Eye (tissue), 1 donor: ENCODE data around the gene EME1.
"Not testable (repeated sequence)": the region's sequence is repeated elsewhere in the genome, so short reads cannot be mapped to it uniquely, and the experiment has no call there.

Source experiments
- DNase-seq: peaks from one replicate; pipeline ENCODE4 v3.0.0-alpha.2; 2015

The EME1 gene

DNA sequence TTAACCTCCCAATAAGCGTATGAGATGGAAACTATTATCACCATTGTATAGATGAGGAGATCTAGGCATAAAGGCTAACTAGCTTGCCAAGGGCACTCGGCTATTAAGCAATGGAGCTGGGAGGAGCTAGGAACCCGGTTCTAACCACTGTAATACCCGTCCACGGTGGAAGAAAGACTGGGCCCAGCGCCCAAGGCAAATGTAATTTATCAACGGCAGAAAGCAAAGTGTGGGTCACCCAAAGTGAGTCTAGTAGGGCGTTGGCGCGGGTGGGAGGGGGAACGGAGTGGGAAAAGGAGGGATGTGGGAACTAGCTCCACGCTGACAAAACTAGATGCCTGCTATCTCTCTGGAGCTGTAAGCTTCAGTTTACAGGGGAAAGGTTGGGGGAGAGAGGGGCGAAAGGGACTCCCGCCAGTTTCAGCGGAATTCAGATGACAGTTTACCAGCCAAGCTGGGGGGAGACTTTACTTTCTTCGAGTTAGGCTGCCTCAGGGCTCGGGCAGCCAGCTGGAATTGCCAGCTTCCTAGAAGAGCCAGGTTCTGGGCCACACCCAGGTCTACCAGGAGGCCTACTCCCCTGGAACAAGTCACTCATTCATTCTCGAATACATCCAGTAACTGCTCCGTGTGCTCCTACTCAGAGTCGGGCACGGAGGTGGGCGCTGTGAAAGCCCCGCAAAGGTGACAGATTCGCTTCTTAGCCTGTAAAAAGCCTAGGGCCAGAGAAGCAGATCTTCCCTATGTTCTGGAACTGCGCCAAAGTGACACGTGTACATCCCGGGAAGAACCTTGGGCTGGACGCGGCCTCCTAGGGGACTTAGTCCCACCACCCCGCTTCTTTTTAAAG lies 23.5 kb downstream of the EME1 start:
- peak; percentile 61 for DNase-seq

- DNase-seq: peak; percentile 92
These were observed 24.3 kb downstream of the EME1 start, which contains the start of gene LRRC59 for GRCh38 chr17:50397111-50397918. TSS of gene LRRC59 (minus strand) at chr17:50397523. CDS start at chr17:50397317, 206 bp downstream.

DNA sequence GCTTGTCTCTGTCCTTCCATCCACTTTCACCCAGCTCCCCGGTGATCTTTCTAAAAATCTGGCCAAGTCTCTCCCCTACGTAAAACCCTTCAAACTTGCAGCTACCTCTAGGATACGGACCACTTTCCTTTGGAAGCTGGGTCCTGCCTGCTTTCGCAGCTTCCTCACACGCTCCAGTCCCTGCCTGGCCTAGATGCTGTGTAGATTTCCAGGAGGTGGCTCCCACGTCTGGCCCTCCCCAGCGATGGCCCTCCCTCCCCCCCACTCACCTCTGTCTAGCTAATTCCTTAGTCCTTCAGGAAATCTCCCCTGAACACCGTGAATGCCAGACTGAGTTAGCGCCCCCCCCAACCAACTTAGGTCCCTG lies 24.9 kb downstream of the EME1 start:
- no peak for DNase-seq

- DNase-seq: not testable (repeated sequence)
These were observed 25.6 kb downstream of the EME1 start for GRCh38 chr17:50398672-50399071.

DNA sequence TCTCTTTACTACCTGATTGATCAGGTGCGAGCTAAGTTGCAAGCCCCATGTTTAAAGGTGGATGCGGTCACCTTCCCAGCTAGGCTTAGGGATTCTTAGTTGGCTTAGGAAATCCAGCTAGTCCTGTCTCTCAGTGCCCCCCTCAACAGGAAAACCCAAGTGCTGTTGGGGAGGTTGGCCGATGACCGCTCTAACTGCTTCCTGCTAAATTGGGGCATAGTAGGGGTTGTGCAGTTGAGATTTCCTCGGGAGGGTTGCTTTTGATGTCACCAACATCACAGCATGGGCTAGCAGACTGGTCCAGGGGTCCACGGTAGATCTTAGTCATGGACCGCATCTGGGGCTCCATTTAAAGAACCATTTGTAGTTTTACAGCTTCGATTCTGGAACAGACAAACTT lies 26.6 kb downstream of the EME1 start:
- DNase-seq: not testable (repeated sequence)

- DNase-seq: not testable (repeated sequence)
These were observed 32.3 kb downstream of the EME1 start for GRCh38 chr17:50405351-50405750.

DNA sequence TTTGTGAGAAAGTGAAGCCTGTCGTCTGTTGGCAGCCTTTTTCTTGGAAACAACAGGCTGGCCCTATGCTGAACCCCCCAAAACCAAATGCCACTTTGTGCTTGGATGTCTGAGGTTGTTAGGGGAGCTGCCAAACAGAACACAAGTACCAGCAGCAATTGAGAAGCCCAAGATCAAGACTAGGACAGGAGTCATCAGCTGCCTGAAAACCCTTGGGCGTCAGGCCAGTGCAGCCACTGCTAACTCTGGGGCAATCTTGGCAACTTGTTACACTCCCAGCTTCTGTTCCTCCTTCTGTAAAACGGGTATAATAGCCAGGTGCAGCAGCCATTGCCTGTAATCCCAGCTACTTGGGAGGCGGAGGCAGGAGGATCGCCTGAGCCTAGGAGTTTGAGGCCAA lies 33.5 kb downstream of the EME1 start:
- DNase-seq: no peak

DNA sequence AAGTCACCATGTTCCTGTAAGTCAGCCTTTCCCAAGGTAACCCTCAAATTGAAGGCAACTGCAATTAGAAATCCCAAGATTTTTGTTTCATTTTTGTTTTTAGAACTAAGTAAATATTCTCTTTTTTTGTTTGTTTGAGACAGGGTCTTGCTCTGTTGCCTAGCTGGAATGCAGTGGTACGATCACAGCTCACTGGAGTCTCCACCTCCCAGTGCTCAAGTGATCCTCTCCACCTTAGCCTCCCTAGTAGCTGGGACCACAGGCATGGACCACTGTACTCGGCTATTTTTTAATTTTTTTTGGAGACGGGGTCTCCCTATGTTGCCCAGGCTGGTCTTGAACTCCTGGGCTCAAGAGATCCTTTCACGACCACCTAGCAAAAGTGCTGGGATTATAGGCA lies 34.9 kb downstream of the EME1 start:
- no peak for DNase-seq

DNA sequence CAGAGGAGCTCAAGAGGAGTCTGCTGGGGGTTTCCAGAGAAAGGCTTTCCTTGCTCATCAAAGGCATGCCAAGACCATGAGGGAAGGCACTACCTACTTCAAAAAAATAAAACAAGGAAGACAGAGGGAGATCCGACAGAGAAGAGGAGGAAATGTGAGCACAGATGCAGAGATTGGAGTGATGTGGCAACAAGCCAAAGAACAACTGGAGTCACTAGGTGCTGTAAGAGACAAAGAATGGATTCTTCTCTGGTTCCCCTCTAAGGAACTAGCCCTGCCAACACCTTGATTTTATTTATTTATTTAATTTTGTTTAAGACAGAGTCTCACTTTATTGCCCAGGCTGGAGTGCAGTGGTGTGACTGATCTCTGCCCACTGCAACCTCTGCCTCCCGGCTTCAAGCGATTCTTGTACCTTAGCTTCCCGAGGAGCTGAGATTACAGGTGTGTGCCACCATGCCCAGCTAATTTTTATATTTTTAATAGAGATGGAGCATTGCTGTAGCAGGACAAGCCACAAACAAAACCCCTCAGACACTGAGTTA lies 39.2 kb downstream of the EME1 start:
- no peak for DNase-seq

DNA sequence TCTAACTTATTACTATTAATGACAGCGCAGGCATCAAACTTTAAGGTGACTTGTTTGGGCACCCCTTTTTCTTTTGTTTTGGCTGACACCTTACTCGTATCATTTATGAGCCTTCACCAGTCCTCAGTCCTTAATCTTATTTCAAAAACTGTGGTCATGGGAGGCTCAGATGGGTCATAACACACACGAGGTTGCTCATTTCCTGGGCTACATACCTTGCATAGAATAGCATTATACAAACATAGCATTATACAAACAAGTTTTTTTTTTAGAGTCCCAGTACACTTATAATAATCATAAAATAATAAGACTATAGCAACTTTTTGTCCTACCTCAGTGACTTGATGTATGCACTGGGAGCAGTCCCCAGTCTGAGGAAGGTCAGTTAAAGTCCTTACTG lies 41.8 kb downstream of the EME1 start:
- no peak for DNase-seq

- not testable (repeated sequence) for DNase-seq
These were observed 46.5 kb downstream of the EME1 start for GRCh38 chr17:50419577-50419976.

DNA sequence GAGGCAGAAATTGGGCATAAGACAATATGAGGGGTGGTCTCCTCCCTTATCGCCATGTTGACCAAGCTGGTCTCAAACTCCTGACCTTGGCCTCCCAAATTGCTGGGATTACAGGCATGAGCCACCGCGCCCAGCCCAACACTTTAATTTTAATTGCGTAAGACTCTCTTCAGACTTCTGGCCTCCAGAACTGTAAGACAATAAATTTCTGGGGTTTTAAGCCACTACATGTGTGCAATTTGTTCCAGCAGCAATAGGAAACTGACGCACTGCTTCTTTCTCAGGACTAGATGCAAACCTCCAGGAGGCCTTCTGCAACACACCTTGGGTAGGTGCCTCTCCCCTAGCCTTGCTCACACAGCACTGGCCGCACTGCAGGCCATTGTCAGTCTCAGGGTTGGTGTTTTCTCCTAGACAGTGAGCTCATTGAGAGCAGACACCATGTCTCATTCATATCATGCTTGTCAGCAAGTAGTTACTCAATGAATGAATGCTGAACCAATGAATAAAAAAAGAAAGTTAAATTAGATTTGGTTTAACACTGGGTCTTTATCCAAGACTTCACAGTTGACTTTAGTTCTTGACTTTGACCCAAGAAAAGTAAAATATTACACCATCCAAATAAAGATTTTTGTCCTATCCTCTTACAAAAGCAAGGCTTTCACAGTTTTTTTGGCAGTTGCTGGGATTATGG lies 47.5 kb downstream of the EME1 start:
- DNase-seq: no peak

DNA sequence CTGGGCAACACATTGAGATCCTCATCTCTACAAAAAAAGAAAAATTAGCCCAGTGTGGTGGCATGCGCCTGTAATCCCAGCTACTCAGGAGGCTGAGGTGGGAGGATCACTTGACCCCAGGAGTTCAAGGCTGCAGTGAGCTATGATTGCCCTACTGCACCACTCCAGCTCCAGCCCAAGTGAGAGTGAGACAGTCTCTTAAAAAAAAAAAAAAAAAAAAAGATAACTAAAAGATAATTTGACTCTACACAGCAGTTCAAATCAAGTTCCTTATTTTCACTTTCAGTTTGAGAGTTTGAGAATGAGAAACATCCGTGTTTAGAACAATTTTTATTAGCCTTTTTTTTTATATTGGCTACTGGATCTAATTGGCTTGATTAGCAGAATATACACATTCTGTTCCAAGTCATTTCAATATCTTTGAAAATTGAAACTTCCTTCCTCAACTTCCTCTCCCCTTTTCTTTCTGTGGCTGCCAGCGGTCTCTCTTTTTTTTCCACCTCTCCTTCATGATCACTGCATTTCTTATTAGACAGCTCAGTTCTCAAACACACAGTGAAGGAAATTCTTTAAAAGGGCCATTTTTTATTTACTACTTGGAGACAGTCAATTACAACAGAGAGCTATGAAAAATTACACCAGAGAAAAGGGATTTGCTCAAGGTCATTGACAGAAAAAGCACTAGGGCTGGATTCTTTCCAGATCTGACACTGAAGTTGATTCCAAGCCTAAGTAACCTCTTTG lies 48.5 kb downstream of the EME1 start:
- peak; percentile 23 for DNase-seq

GRCh38 chr17:50422738-50423137 lies 49.7 kb downstream of the EME1 start:
- no peak for DNase-seq

GRCh38 chr17:50423553-50424159 lies 50.6 kb downstream of the EME1 start:
- DNase-seq: peak; percentile 29

DNA sequence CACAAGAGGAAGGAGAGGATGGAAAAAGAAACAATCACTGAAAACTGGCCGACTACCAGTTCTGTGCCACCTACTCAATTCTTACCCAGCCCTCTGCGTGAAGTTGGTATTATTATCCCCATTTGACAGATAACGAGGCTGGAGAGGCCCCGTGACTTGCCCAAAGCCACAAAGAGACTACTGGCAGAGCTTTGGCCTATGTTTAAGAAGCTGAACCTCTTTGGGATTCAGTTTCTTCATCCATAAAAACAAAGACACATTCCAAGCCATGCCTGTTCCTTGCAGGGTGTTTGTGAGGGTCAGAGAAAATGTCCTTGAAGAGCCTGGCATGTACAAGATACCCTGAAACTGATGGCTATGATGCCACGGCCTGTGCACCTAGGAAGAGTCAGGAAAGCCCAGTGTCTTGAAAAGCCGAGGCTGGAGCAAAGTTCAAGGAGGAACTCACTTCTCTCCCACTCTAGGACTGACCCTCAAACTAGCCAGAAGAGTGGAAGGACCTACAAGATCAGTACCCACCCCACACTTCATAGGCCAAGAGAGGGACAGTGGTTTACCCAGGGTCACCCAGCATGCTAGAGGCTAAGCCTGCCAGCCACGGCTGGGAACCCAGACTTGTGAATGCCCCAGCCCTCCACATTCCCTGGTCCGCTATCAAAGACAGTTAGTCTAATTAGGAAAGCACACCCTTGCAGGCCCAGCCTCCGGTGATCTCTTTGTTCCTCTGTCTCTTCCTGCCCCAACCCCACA lies 51.4 kb downstream of the EME1 start:
- no peak for DNase-seq

- DNase-seq: peak; percentile 17
These were observed 52.1 kb downstream of the EME1 start for GRCh38 chr17:50424996-50425681.

- peak; percentile 72 for DNase-seq
These were observed 52.8 kb downstream of the EME1 start, which contains the start of gene ACSF2 for GRCh38 chr17:50425682-50426471. TSS of gene ACSF2 (plus strand) at chr17:50426218. CDS start at chr17:50426262, 44 bp downstream.

GRCh38 chr17:50426472-50426782 lies 53.4 kb downstream of the EME1 start:
- DNase-seq: no peak
